DOHH2 (cell line): ENCODE results near the gene HSPG2.

Experiments
- H3F3A ChIP-seq: fragments of 200-600 bp; sonication (generic), shearing (Covaris generic); 2 replicates; pipeline ENCODE4 v1.6.0; 2016; ENCODE audit warnings: antibody characterized with exemption, mild to moderate bottlenecking; ENCODE audit not compliant: control insufficient read depth, insufficient read depth
- H3K27ac ChIP-seq: fragments of 200-600 bp; sonication (generic); 2 replicates; pipeline ENCODE4 v1.5.1; 2014; ENCODE audit warnings: low read depth, mild to moderate bottlenecking, low read length, moderate library complexity
- H3K27me3 ChIP-seq: fragments of 200-600 bp; sonication (generic); 2 replicates; pipeline ENCODE4 v1.6.1; 2014; ENCODE audit warnings: mild to moderate bottlenecking, low read length, mixed read lengths; ENCODE audit not compliant: control insufficient read depth
- H3K36me3 ChIP-seq: fragments of 200-600 bp; sonication (generic); 2 replicates; pipeline ENCODE4 v1.6.1; 2014; ENCODE audit warnings: mild to moderate bottlenecking, low read length, moderate library complexity, mixed read lengths; ENCODE audit not compliant: control insufficient read depth
- H3K4me1 ChIP-seq: fragments of 200-600 bp; sonication (generic); 2 replicates; pipeline ENCODE4 v1.6.1; 2014; ENCODE audit warnings: mild to moderate bottlenecking, low read length, mixed read lengths; ENCODE audit not compliant: control insufficient read depth
- H3K4me2 ChIP-seq: fragments of 200-600 bp; sonication (generic); 2 replicates; pipeline ENCODE4 v1.6.0; 2014; ENCODE audit warnings: mild to moderate bottlenecking, low read length, moderate library complexity
- H3K4me3 ChIP-seq: fragments of 200-600 bp; sonication (generic); 2 replicates; pipeline ENCODE4 v1.5.1; 2014; ENCODE audit warnings: mild to moderate bottlenecking, low read length, mixed read lengths
- H3K79me2 ChIP-seq: fragments of 200-600 bp; sonication (generic); 2 replicates; pipeline ENCODE4 v1.6.1; 2014; ENCODE audit warnings: mild to moderate bottlenecking, low read length, mixed read lengths; ENCODE audit not compliant: control insufficient read depth
- H3K9me2 ChIP-seq: fragments of 200-600 bp; sonication (generic); replicated peaks from 2 replicates; pipeline ENCODE4 v1.6.1; 2014; ENCODE audit warnings: mild to moderate bottlenecking, low read length, mixed read lengths; ENCODE audit not compliant: control insufficient read depth
- H3K9me3 ChIP-seq: fragments of 200-600 bp; sonication (generic); 2 replicates; pipeline ENCODE4 v1.6.1; 2014; ENCODE audit warnings: antibody characterized with exemption, low read length, mixed read lengths; ENCODE audit not compliant: control insufficient read depth, insufficient read depth
- H4K20me1 ChIP-seq: fragments of 200-600 bp; sonication (generic); 2 replicates; pipeline ENCODE4 v1.6.0; 2014; ENCODE audit warnings: low read depth, mild to moderate bottlenecking, antibody characterized with exemption, low read length, moderate library complexity; ENCODE audit not compliant: control insufficient read depth, insufficient read depth
- CTCF ChIP-seq: fragments of 200-600 bp; sonication (generic); IDR thresholded peaks from one replicate; pipeline ENCODE4 v1.5.1; 2014; ENCODE audit warnings: antibody characterized with exemption, mild to moderate bottlenecking, low read depth, low read length; ENCODE audit not compliant: poor library complexity, severe bottlenecking
- EZH2phosphoT487 ChIP-seq: fragments of 200-600 bp; sonication (generic); IDR thresholded peaks from 2 replicates; pipeline ENCODE4 v1.6.1; 2017; ENCODE audit warnings: borderline replicate concordance, mild to moderate bottlenecking, antibody characterized with exemption, low read length, moderate library complexity, mixed read lengths

The HSPG2 gene

GRCh38 chr1:21843208-21843607, 93.9 kb downstream of the HSPG2 start:
- no peaks in the 10 kb centered on the region for H3K79me2 ChIP-seq
- H3K4me2 ChIP-seq: no peak overlapping the region
- no peaks in the 10 kb centered on the region for H3K4me1 ChIP-seq
- no peaks in the 10 kb centered on the region for H3K9me3 ChIP-seq
- H3K36me3 ChIP-seq: no peaks in the 10 kb centered on the region
- no peaks in the 10 kb centered on the region for H3F3A ChIP-seq
- no peak overlapping the region for H3K4me3 ChIP-seq
- no peak overlapping the region for H3K27ac ChIP-seq
- no peaks in the 10 kb centered on the region for H4K20me1 ChIP-seq
- TF ChIP-seq EZH2phosphoT487: no peak
- TF ChIP-seq CTCF: no peak
- no peaks in the 10 kb centered on the region for H3K9me2 ChIP-seq
- no peaks in the 10 kb centered on the region for H3K27me3 ChIP-seq

- H4K20me1 ChIP-seq: no peaks in the 10 kb centered on the region
- H3K27ac ChIP-seq: no peak overlapping the region
- no peak for TF ChIP-seq EZH2phosphoT487
- TF ChIP-seq CTCF: no peak
- no peaks in the 10 kb centered on the region for H3K4me1 ChIP-seq
- H3K9me2 ChIP-seq: no peaks in the 10 kb centered on the region
- H3F3A ChIP-seq: no peaks in the 10 kb centered on the region
- H3K79me2 ChIP-seq: no peaks in the 10 kb centered on the region
- no peaks in the 10 kb centered on the region for H3K27me3 ChIP-seq
- no peaks in the 10 kb centered on the region for H3K36me3 ChIP-seq
- H3K4me2 ChIP-seq: no peak overlapping the region
- H3K9me3 ChIP-seq: no peaks in the 10 kb centered on the region
- no peak overlapping the region for H3K4me3 ChIP-seq
Observed at GRCh38 chr1:21842606-21843162, 94.4 kb downstream of the HSPG2 start.

DNA sequence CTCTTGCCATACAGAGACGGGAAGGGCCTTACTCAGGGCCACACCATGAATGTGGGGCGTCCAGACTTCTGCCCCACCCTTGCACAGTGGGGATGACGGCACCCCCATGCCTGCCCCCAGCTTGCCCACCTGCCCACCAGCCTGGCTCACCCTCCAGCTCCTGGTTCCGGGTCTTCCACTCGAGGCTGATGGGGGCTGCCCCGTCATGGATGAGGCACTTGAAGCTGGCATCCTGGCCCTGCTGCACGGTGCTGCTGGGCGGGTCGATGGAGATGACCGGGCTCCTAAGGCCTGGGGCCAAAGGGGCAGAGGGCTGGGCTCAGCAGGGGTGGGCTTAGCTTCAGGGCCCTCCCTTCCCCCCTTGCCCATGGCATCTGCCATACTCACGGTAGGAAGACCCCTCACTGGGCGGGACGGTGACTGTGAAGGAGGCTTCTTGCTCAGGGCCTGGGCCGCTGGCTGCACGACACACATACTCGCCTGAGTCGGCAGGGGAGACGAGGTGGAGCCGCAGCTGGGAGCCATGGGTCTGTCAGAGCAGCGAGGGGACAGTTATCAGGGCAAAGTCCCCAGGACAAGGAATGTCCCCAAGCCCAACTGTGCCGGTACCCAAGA, 95.2 kb downstream of the HSPG2 start:
- H4K20me1 ChIP-seq: no peaks in the 10 kb centered on the region
- no peak overlapping the region for H3K4me3 ChIP-seq
- H3K4me1 ChIP-seq: no peaks in the 10 kb centered on the region
- H3K79me2 ChIP-seq: no peaks in the 10 kb centered on the region
- H3K27ac ChIP-seq: no peak overlapping the region
- H3K36me3 ChIP-seq: no peaks in the 10 kb centered on the region
- no peak overlapping the region for H3K4me2 ChIP-seq
- H3F3A ChIP-seq: no peaks in the 10 kb centered on the region
- H3K9me3 ChIP-seq: no peaks in the 10 kb centered on the region
- no peaks in the 10 kb centered on the region for H3K9me2 ChIP-seq
- H3K27me3 ChIP-seq: no peaks in the 10 kb centered on the region
- TF ChIP-seq EZH2phosphoT487 (no peak), CTCF (no peak)
